ENCODE results near the gene OR5D16.
"Not testable (repeated sequence)": the region's sequence is repeated elsewhere in the genome, so short reads cannot be mapped to it uniquely, and the experiment has no call there.

GRCh38 chr11:55884995-55885394, 46.4 kb downstream of the OR5D16 start:
- TF ChIP-seq GATA1 (IDR thresholded peaks at IDR 0.05; ENCODE audit: low read depth, low read length); POLR2A (IDR thresholded peaks at IDR 0.05; ENCODE audit: low read length): not testable (repeated sequence)
